ENCODE results near the gene SPATA6L.

Gene SPATA6L

GRCh38 chr9:4690144-4690543, 23.9 kb upstream of the SPATA6L start:
- no peak overlapping the region for H3K4me3 ChIP-seq (ENCODE audit: low read depth, low read length)
- POLR2A ChIA-PET = no interaction called here
- DNase-seq (ENCODE audit: low read depth, low spot score) = no peak
- TF ChIP-seq CTCF (IDR thresholded peaks at IDR 0.05; ENCODE audit: insufficient read depth, low read length, missing control alignments) = no peak
- CTCF ChIA-PET = no interaction called here

GRCh38 chr9:4689687-4690104, 23.4 kb upstream of the SPATA6L start:
- POLR2A ChIA-PET = no interaction called here
- CTCF ChIA-PET = no interaction called here
- DNase-seq (ENCODE audit: low read depth, low spot score) = no peak
- H3K4me3 ChIP-seq (ENCODE audit: low read depth, low read length) = no peak overlapping the region
- TF ChIP-seq CTCF (IDR thresholded peaks at IDR 0.05; ENCODE audit: insufficient read depth, low read length, missing control alignments) = no peak

GRCh38 chr9:4689021-4689420, 22.7 kb upstream of the SPATA6L start:
- CTCF ChIA-PET = interaction anchor here (0.6 kb wide), 1 partner anchor 84 kb away, joined by 4 read pairs; no protein-coding TSS in a partner anchor
- POLR2A ChIA-PET = no interaction called here
- DNase-seq (ENCODE audit: low read depth, low spot score) = no peak
- TF ChIP-seq CTCF (IDR thresholded peaks at IDR 0.05; ENCODE audit: insufficient read depth, low read length, missing control alignments) = no peak
- H3K4me3 ChIP-seq (ENCODE audit: low read depth, low read length) = no peak overlapping the region

GRCh38 chr9:4686584-4686983, 20.3 kb upstream of the SPATA6L start:
- ChIA-PET CTCF (no interaction called here), POLR2A (no interaction called here)

GRCh38 chr9:4686112-4686511, 19.8 kb upstream of the SPATA6L start:
- H3K4me3 ChIP-seq (ENCODE audit: low read depth, low read length) = no peak overlapping the region
- ChIA-PET POLR2A (no interaction called here), CTCF (interaction anchor here (0.6 kb wide), 1 partner anchor 98 kb away, joined by 3 read pairs; no protein-coding TSS in a partner anchor)
- DNase-seq (ENCODE audit: low read depth, low spot score) = no peak
- TF ChIP-seq CTCF (IDR thresholded peaks at IDR 0.05; ENCODE audit: insufficient read depth, low read length, missing control alignments) = no peak

More at GRCh38 chr9:4686584-4686983, 20.3 kb upstream of the SPATA6L start:
- H3K4me3 ChIP-seq (ENCODE audit: low read depth, low read length) = no peak overlapping the region
- DNase-seq (ENCODE audit: low read depth, low spot score) = no peak
- no peak for TF ChIP-seq CTCF (IDR thresholded peaks at IDR 0.05; ENCODE audit: insufficient read depth, low read length, missing control alignments)

GRCh38 chr9:4684820-4685219, 18.5 kb upstream of the SPATA6L start:
- CTCF ChIA-PET = no interaction called here
- no peak for DNase-seq (ENCODE audit: low read depth, low spot score)
- no peak overlapping the region for H3K4me3 ChIP-seq (ENCODE audit: low read depth, low read length)
- POLR2A ChIA-PET = no interaction called here
- no peak for TF ChIP-seq CTCF (IDR thresholded peaks at IDR 0.05; ENCODE audit: insufficient read depth, low read length, missing control alignments)

Data from AG04449 (cell line).